Measurements from ENCODE around the gene EIF4G3.

- TF ChIP-seq CTCF (IDR thresholded peaks at IDR 0.05), result no peak
- TF ChIP-seq POLR2A (IDR thresholded peaks at IDR 0.05), result no peak
- no peak for TF ChIP-seq POLR2AphosphoS5 (IDR thresholded peaks at IDR 0.05; ENCODE audit: insufficient read depth in 1 of 2, low read depth in 1 of 2)
These were observed 70.0 kb downstream of the EIF4G3 start for GRCh38 chr1:21106709-21107108.
